Effector memory CD8-positive, alpha-beta T cell (primary cell): ENCODE data around the gene SHMT2.

ENCODE experiments used
- ATAC-seq: fragments of 150-1000 bp; cut with Tn5 transposase; replicated peaks from 2 replicates; pipeline ENCODE4 v1.10.0; 2021; ENCODE audit warnings: mild to moderate bottlenecking, moderate library complexity
- DNase-seq, 3 experiments: peaks; one replicate each; pipeline ENCODE4 v3.0.0; 2021
- H3K27ac Mint-ChIP-seq, 2 donors: one replicate each; pipeline ENCODE4 v1.8.0; 2022; ENCODE audit warnings: mild to moderate bottlenecking in 2 of 2, mixed read lengths in 2 of 2, moderate library complexity in 2 of 2
- H3K27me3 Mint-ChIP-seq, 2 donors: one replicate each; pipeline ENCODE4 v1.8.0; 2022; ENCODE audit warnings: mixed read lengths in 2 of 2
- H3K36me3 Mint-ChIP-seq: one replicate; pipeline ENCODE4 v1.8.0; 2022; ENCODE audit warnings: mild to moderate bottlenecking, moderate library complexity, mixed read lengths; ENCODE audit not compliant: insufficient read depth
- H3K4me1 Mint-ChIP-seq, 2 donors: one replicate each; pipeline ENCODE4 v1.8.0; 2022; ENCODE audit warnings: low read depth in 2 of 2, mixed read lengths in 2 of 2
- H3K4me3 Mint-ChIP-seq, 2 donors: one replicate each; pipeline ENCODE4 v1.8.0; 2022; ENCODE audit warnings: mild to moderate bottlenecking in 2 of 2, mixed read lengths in 2 of 2, moderate library complexity in 2 of 2
- H3K9me3 Mint-ChIP-seq, 2 donors: one replicate each; pipeline ENCODE4 v1.8.0; 2022; ENCODE audit warnings: mixed read lengths in 2 of 2

SHMT2 gene

GRCh38 chr12:57191410-57191809 lies 38.1 kb upstream of the SHMT2 start:
- Mint-ChIP-seq H3K9me3 (no peaks in the 10 kb centered on the region), H3K36me3 (peaks cover 4% of the 10 kb centered on the region), H3K4me1 (no peaks in the 10 kb centered on the region), H3K27ac (no peak overlapping the region), H3K4me3 (no peak overlapping the region), H3K27me3 (peaks cover 6 to 7% of the 10 kb centered on the region in 2 donors)
- no peak for DNase-seq
- ATAC-seq, result no peak

- peaks cover 4% of the 10 kb centered on the region for H3K36me3 Mint-ChIP-seq
- DNase-seq (no peak), ATAC-seq (no peak)
- no peak overlapping the region for H3K4me3 Mint-ChIP-seq
- peak overlapping the region in 1 of 2 donors; percentile 72 for H3K27ac Mint-ChIP-seq
- no peaks in the 10 kb centered on the region for H3K9me3 Mint-ChIP-seq
- peaks cover 8 to 9% of the 10 kb centered on the region in 2 donors for H3K27me3 Mint-ChIP-seq
- H3K4me1 Mint-ChIP-seq, result no peaks in the 10 kb centered on the region
These were observed 36.6 kb upstream of the SHMT2 start for GRCh38 chr12:57192920-57193319.

- H3K9me3 Mint-ChIP-seq, result no peaks in the 10 kb centered on the region
- H3K4me1 Mint-ChIP-seq, result no peaks in the 10 kb centered on the region
- H3K27me3 Mint-ChIP-seq, result peaks cover 8 to 9% of the 10 kb centered on the region in 2 donors
- DNase-seq, result no peak
- no peak for ATAC-seq
- H3K36me3 Mint-ChIP-seq, result peaks cover 4% of the 10 kb centered on the region
- H3K4me3 Mint-ChIP-seq, result no peak overlapping the region
- no peak overlapping the region for H3K27ac Mint-ChIP-seq
These were observed 35.7 kb upstream of the SHMT2 start for GRCh38 chr12:57193706-57194245.

- Mint-ChIP-seq H3K27me3 (peaks cover 8 to 9% of the 10 kb centered on the region in 2 donors), H3K4me3 (no peak overlapping the region), H3K27ac (no peak overlapping the region), H3K9me3 (no peaks in the 10 kb centered on the region), H3K4me1 (no peaks in the 10 kb centered on the region), H3K36me3 (peaks cover 4% of the 10 kb centered on the region)
- no peak for DNase-seq
- ATAC-seq, result no peak
These were observed 35.3 kb upstream of the SHMT2 start for GRCh38 chr12:57194253-57194652.

GRCh38 chr12:57195186-57195585 lies 34.3 kb upstream of the SHMT2 start:
- no peak overlapping the region for H3K4me3 Mint-ChIP-seq

GRCh38 chr12:57195611-57196371 lies 33.7 kb upstream of the SHMT2 start:
- Mint-ChIP-seq H3K9me3 (no peaks in the 10 kb centered on the region), H3K4me1 (no peaks in the 10 kb centered on the region), H3K27me3 (peaks cover 8 to 9% of the 10 kb centered on the region in 2 donors), H3K36me3 (peaks cover 4% of the 10 kb centered on the region), H3K4me3 (no peak overlapping the region), H3K27ac (no peak overlapping the region)
- ATAC-seq (no peak), DNase-seq (no peak)

More at GRCh38 chr12:57195186-57195585, 34.3 kb upstream of the SHMT2 start:
- H3K9me3 Mint-ChIP-seq, result no peaks in the 10 kb centered on the region
- no peaks in the 10 kb centered on the region for H3K4me1 Mint-ChIP-seq
- H3K36me3 Mint-ChIP-seq, result peaks cover 4% of the 10 kb centered on the region
- H3K27ac Mint-ChIP-seq, result no peak overlapping the region
- DNase-seq (no peak), ATAC-seq (no peak)
- peaks cover 8 to 9% of the 10 kb centered on the region in 2 donors for H3K27me3 Mint-ChIP-seq

- no peaks in the 10 kb centered on the region for H3K9me3 Mint-ChIP-seq
- ATAC-seq, result no peak
- no peak overlapping the region for H3K4me3 Mint-ChIP-seq
- no peaks in the 10 kb centered on the region for H3K4me1 Mint-ChIP-seq
- H3K27ac Mint-ChIP-seq, result no peak overlapping the region
- H3K36me3 Mint-ChIP-seq, result peaks cover 4% of the 10 kb centered on the region
- DNase-seq, result no peak
- peaks cover 8 to 9% of the 10 kb centered on the region in 2 donors for H3K27me3 Mint-ChIP-seq
These were observed 33.1 kb upstream of the SHMT2 start for GRCh38 chr12:57196439-57196838.

- DNase-seq (no peak), ATAC-seq (no peak)
- Mint-ChIP-seq H3K9me3 (no peaks in the 10 kb centered on the region), H3K4me1 (no peaks in the 10 kb centered on the region), H3K27ac (no peak overlapping the region), H3K27me3 (peaks cover 8 to 9% of the 10 kb centered on the region in 2 donors), H3K36me3 (peaks cover 4% of the 10 kb centered on the region), H3K4me3 (no peak overlapping the region)
These were observed 32.6 kb upstream of the SHMT2 start for GRCh38 chr12:57196956-57197355.

GRCh38 chr12:57198329-57198728 lies 31.2 kb upstream of the SHMT2 start:
- DNase-seq, result no peak
- no peak overlapping the region for H3K4me3 Mint-ChIP-seq
- ATAC-seq, result no peak
- peaks cover 4% of the 10 kb centered on the region for H3K36me3 Mint-ChIP-seq
- no peaks in the 10 kb centered on the region for H3K4me1 Mint-ChIP-seq
- no peaks in the 10 kb centered on the region for H3K9me3 Mint-ChIP-seq
- peaks cover 8 to 9% of the 10 kb centered on the region in 2 donors for H3K27me3 Mint-ChIP-seq
- no peak overlapping the region for H3K27ac Mint-ChIP-seq

GRCh38 chr12:57199191-57199590 lies 30.3 kb upstream of the SHMT2 start:
- Mint-ChIP-seq H3K27ac (no peak overlapping the region), H3K9me3 (no peaks in the 10 kb centered on the region), H3K4me3 (no peak overlapping the region), H3K4me1 (no peaks in the 10 kb centered on the region), H3K27me3 (peaks cover 8 to 9% of the 10 kb centered on the region in 2 donors), H3K36me3 (peaks cover 2% of the 10 kb centered on the region)
- no peak for DNase-seq
- ATAC-seq, result no peak

GRCh38 chr12:57200497-57200896 lies 29.0 kb upstream of the SHMT2 start:
- Mint-ChIP-seq H3K27ac (no peak overlapping the region), H3K27me3 (peaks cover 8 to 9% of the 10 kb centered on the region in 2 donors), H3K4me3 (no peak overlapping the region), H3K9me3 (no peaks in the 10 kb centered on the region), H3K36me3 (no peaks in the 10 kb centered on the region), H3K4me1 (no peaks in the 10 kb centered on the region)
- DNase-seq (no peak), ATAC-seq (no peak)

- no peaks in the 10 kb centered on the region for H3K36me3 Mint-ChIP-seq
- ATAC-seq, result no peak
- H3K4me1 Mint-ChIP-seq, result no peaks in the 10 kb centered on the region
- H3K9me3 Mint-ChIP-seq, result no peaks in the 10 kb centered on the region
- H3K27ac Mint-ChIP-seq, result no peak overlapping the region
- H3K4me3 Mint-ChIP-seq, result no peak overlapping the region
- no peak for DNase-seq
- H3K27me3 Mint-ChIP-seq, result peaks cover 3 to 5% of the 10 kb centered on the region in 2 donors
These were observed 28.3 kb upstream of the SHMT2 start for GRCh38 chr12:57201219-57201618.

- Mint-ChIP-seq H3K4me3 (no peak overlapping the region), H3K4me1 (no peaks in the 10 kb centered on the region), H3K9me3 (no peaks in the 10 kb centered on the region), H3K27me3 (peaks cover 0 to under 1% of the 10 kb centered on the region in 2 donors), H3K36me3 (no peaks in the 10 kb centered on the region), H3K27ac (no peak overlapping the region)
- ATAC-seq (no peak), DNase-seq (no peak)
These were observed 27.9 kb upstream of the SHMT2 start for GRCh38 chr12:57201631-57202030.

GRCh38 chr12:57202321-57202720 lies 27.2 kb upstream of the SHMT2 start:
- no peaks in the 10 kb centered on the region for H3K36me3 Mint-ChIP-seq
- DNase-seq, result no peak
- H3K9me3 Mint-ChIP-seq, result no peaks in the 10 kb centered on the region
- no peak for ATAC-seq
- H3K27me3 Mint-ChIP-seq, result no peaks in the 10 kb centered on the region
- H3K27ac Mint-ChIP-seq, result no peak overlapping the region
- H3K4me1 Mint-ChIP-seq, result no peaks in the 10 kb centered on the region
- no peak overlapping the region for H3K4me3 Mint-ChIP-seq
